HepG2 (cell line): ENCODE data around the gene AATF. TPM values are rescaled to one million over a fixed set of nuclear protein-coding genes. Genes with fewer than 3 reads are reported as not detected.

ENCODE experiments used
- ATAC-seq: fragments of 200-7000 bp; cut with Tn5 transposase; 3 replicates; pipeline ENCODE4 v1.9.1; 2020; ENCODE audit warnings: mild to moderate bottlenecking, moderate library complexity
- BruUV-seq: library from RNA; stranded (reverse); fragments of 400-500 nt; replicated peaks from 2 replicates; lab custom pipeline; 2021; lab: Mats Ljungman, UMichigan
- CTCF ChIA-PET: fragments of 300-600 bp; formaldehyde crosslinking; extraction: SDS; loops from one replicate; lab custom pipeline; 2021; ENCODE audit warnings: low total read pairs, inconsistent platforms, low intra/inter-chr PET ratio; lab: Yijun Ruan, JAX
- POLR2A ChIA-PET: fragments of 350-600 bp; sonication (Branson Sonifier 250); formaldehyde crosslinking; loops from one replicate; lab custom pipeline; 2020; ENCODE audit warnings: antibody characterized with exemption, inconsistent platforms; lab: Yijun Ruan, JAX
- DNase-seq: peaks from one replicate; pipeline ENCODE4 v3.0.0-alpha.2; 2015; ENCODE audit warnings: low spot score
- FAIRE-seq: peaks from 3 replicates; lab custom pipeline; 2011; peaks lifted over from hg19 to GRCh38; lab: Jason Lieb, UNC
- H2AFZ ChIP-seq: one replicate; pipeline ENCODE4 v1.6.1; 2011; ENCODE audit warnings: low read length, inconsistent platforms
- H3K27ac ChIP-seq: fragments of 300-600 bp; 3 replicates; pipeline ENCODE4 v1.8.0; 2011; ENCODE audit warnings: mixed run types, mild to moderate bottlenecking, mixed read lengths, low read length, inconsistent platforms; ENCODE audit not compliant: insufficient read depth; ENCODE audit errors: extremely low read length
- H3K27me3 ChIP-seq, 2 experiments: fragments of 200-600 bp in 1 of 2; 2 replicates in 1 of 2; 3 replicates in 1 of 2; pipeline versions ENCODE4 v1.6.0 to v1.8.0; 2011; ENCODE audit warnings: low read length in 2 of 2, mild to moderate bottlenecking in 2 of 2, moderate library complexity in 2 of 2, inconsistent platforms in 1 of 2; ENCODE audit not compliant: insufficient read depth in 2 of 2, control insufficient read depth in 1 of 2
- H3K36me3 ChIP-seq, 2 experiments: fragments of 200-600 bp in 1 of 2; replicated peaks in 1 of 2; 2 replicates in 1 of 2; 3 replicates in 1 of 2; pipeline versions ENCODE4 v1.5.1 to v1.8.0; 2011; ENCODE audit warnings: low read length in 2 of 2, inconsistent platforms in 1 of 2; ENCODE audit not compliant: insufficient read depth in 2 of 2, control insufficient read depth in 1 of 2
- H3K4me1 ChIP-seq: 2 replicates; pipeline ENCODE4 v1.5.1; 2012; ENCODE audit warnings: low read length, inconsistent platforms; ENCODE audit not compliant: insufficient read depth
- H3K4me2 ChIP-seq: 2 replicates; pipeline ENCODE4 v1.6.0; 2011; ENCODE audit warnings: low read depth, low read length, inconsistent platforms
- H3K4me3 ChIP-seq, 3 experiments: fragments of 200-600 bp in 1 of 3; sonication (generic), shearing (Covaris generic) in 1 of 3; replicated peaks in 1 of 3; 2 replicates each; pipeline ENCODE4 v1.5.1; 2011 to 2016; ENCODE audit warnings: low read length in 3 of 3, inconsistent platforms in 2 of 3, low read depth in 2 of 3, mild to moderate bottlenecking in 2 of 3, control low read depth in 1 of 3, mixed read lengths in 1 of 3; ENCODE audit not compliant: insufficient read depth in 1 of 3
- H3K79me2 ChIP-seq: one replicate; pipeline ENCODE4 v1.6.1; 2011; ENCODE audit warnings: low read length, inconsistent platforms; ENCODE audit not compliant: insufficient read depth
- H3K9ac ChIP-seq: 2 replicates; pipeline ENCODE4 v1.6.0; 2011; ENCODE audit warnings: mild to moderate bottlenecking, low read depth, low read length, inconsistent platforms; ENCODE audit not compliant: insufficient read depth
- H3K9me3 ChIP-seq: 2 replicates; pipeline ENCODE4 v1.5.1; 2012; ENCODE audit warnings: mild to moderate bottlenecking, low read length
- H4K20me1 ChIP-seq: 2 replicates; pipeline ENCODE4 v1.6.0; 2011; ENCODE audit warnings: inconsistent platforms, mild to moderate bottlenecking, low read length, moderate library complexity; ENCODE audit not compliant: insufficient read depth
- CBX1 ChIP-seq: IDR thresholded peaks from one replicate; pipeline ENCODE4 v1.6.1; 2016; ENCODE audit warnings: antibody characterized with exemption, low read depth
- FUBP1 ChIP-seq: sonication (generic); formaldehyde crosslinking; IDR thresholded peaks from 2 replicates; pipeline ENCODE4 v1.5.1; 2020; ENCODE audit warnings: missing genetic modification reagents, mild to moderate bottlenecking, borderline replicate concordance
- GABPB1 ChIP-seq: IDR thresholded peaks from 2 replicates; pipeline ENCODE4 v1.6.1; 2016; ENCODE audit warnings: mild to moderate bottlenecking, missing genetic modification reagents, moderate library complexity, missing compliant biosample characterization
- KLF12 ChIP-seq: sonication (generic); formaldehyde crosslinking; IDR thresholded peaks from 2 replicates; pipeline ENCODE4 v1.4.0; 2020; ENCODE audit warnings: missing genetic modification reagents, borderline replicate concordance
- NFKBIZ ChIP-seq: IDR thresholded peaks from 2 replicates; pipeline ENCODE4 v1.6.1; 2018; ENCODE audit warnings: missing genetic modification reagents, missing compliant biosample characterization
- NR3C1 ChIP-seq: sonication (generic); formaldehyde crosslinking; IDR thresholded peaks from 2 replicates; pipeline ENCODE4 v1.4.0; 2020; ENCODE audit warnings: missing genetic modification reagents
- TCF7L2 ChIP-seq: IDR thresholded peaks from 2 replicates; pipeline ENCODE4 v1.6.1; 2011; ENCODE audit warnings: mild to moderate bottlenecking, low read depth, low read length, moderate library complexity
- U2AF2 ChIP-seq: fragments of 200-400 bp; formaldehyde crosslinking; IDR thresholded peaks from 2 replicates; pipeline ENCODE4 v1.6.1; 2017; ENCODE audit warnings: low read depth, mild to moderate bottlenecking, low read length
- UBTF ChIP-seq: sonication (generic); formaldehyde crosslinking; IDR thresholded peaks from 2 replicates; pipeline ENCODE4 v1.4.0; 2020; ENCODE audit warnings: mild to moderate bottlenecking, missing genetic modification reagents
- ZBTB7A ChIP-seq: sonication (generic); formaldehyde crosslinking; IDR thresholded peaks from 2 replicates; pipeline ENCODE4 v1.8.0; 2022; ENCODE audit warnings: mild to moderate bottlenecking, missing genetic modification reagents
- ZMYM2 ChIP-seq: sonication (generic); formaldehyde crosslinking; IDR thresholded peaks from 2 replicates; pipeline ENCODE4 v1.8.0; 2022; ENCODE audit warnings: mild to moderate bottlenecking, missing genetic modification reagents
- ZNF251 ChIP-seq: sonication (generic); formaldehyde crosslinking; IDR thresholded peaks from 2 replicates; pipeline ENCODE4 v1.9.0; 2021; ENCODE audit warnings: mild to moderate bottlenecking, missing genetic modification reagents
- WGBS: methylation state at CpG from one replicate; pipeline ENCODE4 v1.1.6; 2017; ENCODE audit warnings: low lambda C conversion rate; 5-methylcytosine and 5-hydroxymethylcytosine counted together
- in situ Hi-C: cut with HindIII; loops from 2 replicates; pipeline ENCODE4 v1.10.0; 2017; ENCODE audit warnings: low pct_unique_long_range_greater_than_20kb; ENCODE audit not compliant: extremely low pct_ligation_motif_present
- intact Hi-C: fragments of 100-400 bp; cut with micrococcal nuclease; formaldehyde crosslinking; loops from one replicate; pipeline ENCODE4 v1.10.0; 2022; ENCODE audit not compliant: unreplicated experiment
- polyA plus RNA-seq, 8 experiments: library from polyadenylated mRNA; depleted of rRNA in 3 of 8; stranded (reverse) in 7 of 8; unstranded in 1 of 8; fragments of >200 nt; fragmentation: Illumina TruSeq in 4 of 8; extraction: Trizol in 4 of 8; gene quantifications; 2 replicates each; pipeline versions ENCODE4 v1.2.1 to v1.2.3, GENCODE V29; 2011 to 2016; ENCODE audit warnings: low read depth in 4 of 8, missing spikeins in 1 of 8, mixed read lengths in 1 of 8; ENCODE audit not compliant: insufficient read depth in 1 of 8
- total RNA-seq, 5 experiments: library from RNA; depleted of rRNA; stranded (reverse); fragments of >200 nt; fragmentation: Illumina TruSeq; extraction: Trizol; gene quantifications; 2 replicates each; pipeline ENCODE4 v1.2.3, GENCODE V29; 2016; ENCODE audit warnings: low read depth in 1 of 5

AATF gene
- total and polyA plus RNA-seq, 2 of the 13 experiments (the other 11 are each of a cell fraction or from before 2014, with no cell fraction given): 9.1 to 53.3 TPM

GRCh38 chr17:37081287-37081686 lies 132.5 kb downstream of the AATF start:
- no peak overlapping the region for H3K27ac ChIP-seq
- H3K4me3 ChIP-seq: no peak overlapping the region
- 98% methylated on average over 5 of the region's 5 CpGs for WGBS
- no peaks in the 10 kb centered on the region for H4K20me1 ChIP-seq
- TF ChIP-seq U2AF2: no peak
- no peak for TF ChIP-seq TCF7L2
- no peak for TF ChIP-seq CBX1
- TF ChIP-seq ZNF251 (CRISPR knock-in tag): no peak
- TF ChIP-seq KLF12 (CRISPR knock-in tag): no peak
- no peak for TF ChIP-seq GABPB1
- no peak for TF ChIP-seq NR3C1
- TF ChIP-seq ZMYM2 (CRISPR knock-in tag): no peak
- no peak for TF ChIP-seq ZBTB7A (CRISPR knock-in tag)
- no peak for TF ChIP-seq NFKBIZ (CRISPR knock-in tag)
- no peak for TF ChIP-seq UBTF (CRISPR knock-in tag)
- no peak for TF ChIP-seq FUBP1 (CRISPR knock-in tag)
- intact Hi-C loops: no loop called here
- no peak overlapping the region for H3K4me2 ChIP-seq
- ChIA-PET CTCF (no interaction called here), POLR2A (interaction anchor here (1.4 kb wide), 1 partner anchor 13 kb away, joined by 3 read pairs; no protein-coding TSS in a partner anchor)
- peak; percentile 59 for ATAC-seq
- peaks cover 13% of the 10 kb centered on the region for H3K4me1 ChIP-seq
- BruUV-seq: no TSS peak
- H3K27me3 ChIP-seq: no peaks in the 10 kb centered on the region
- no peak for DNase-seq
- no peak for FAIRE-seq
- H3K36me3 ChIP-seq: peaks cover 0 to 9% of the 10 kb centered on the region in 2 experiments; a peak in 4 of 5 replicates
- in situ Hi-C loops: no loop called here
- H3K79me2 ChIP-seq: no peaks in the 10 kb centered on the region
- no peaks in the 10 kb centered on the region for H3K9me3 ChIP-seq
- H3K9ac ChIP-seq: no peak overlapping the region
- no peak overlapping the region for H2AFZ ChIP-seq
